C1 segment of cervical spinal cord (tissue), 14 donors: ENCODE results near the gene TASP1.

Experiments
- DNase-seq, 14 donors: peaks; one replicate each; lab custom pipeline; 2025; lab: John Stamatoyannopoulos, UW

Gene TASP1

DNA sequence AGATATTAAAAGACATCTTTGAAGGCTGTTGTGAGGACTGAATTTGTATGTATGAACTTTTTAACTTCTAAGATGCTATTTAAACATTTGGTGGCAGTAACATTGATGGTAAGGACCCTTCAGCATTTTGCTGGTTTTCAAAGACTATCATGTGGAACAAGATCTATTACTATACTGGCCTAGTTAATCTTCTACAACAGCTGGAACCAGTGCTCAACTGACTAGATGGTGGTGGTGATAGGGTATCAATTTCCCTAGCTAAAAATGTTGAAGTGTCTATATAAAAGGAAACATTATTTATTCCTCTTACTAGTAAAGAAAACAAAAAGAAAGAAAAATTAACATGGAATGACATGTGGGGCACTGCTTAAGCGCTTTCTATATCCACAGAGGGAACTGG, 195.7 kb downstream of the TASP1 start:
- DNase-seq: no peak

DNA sequence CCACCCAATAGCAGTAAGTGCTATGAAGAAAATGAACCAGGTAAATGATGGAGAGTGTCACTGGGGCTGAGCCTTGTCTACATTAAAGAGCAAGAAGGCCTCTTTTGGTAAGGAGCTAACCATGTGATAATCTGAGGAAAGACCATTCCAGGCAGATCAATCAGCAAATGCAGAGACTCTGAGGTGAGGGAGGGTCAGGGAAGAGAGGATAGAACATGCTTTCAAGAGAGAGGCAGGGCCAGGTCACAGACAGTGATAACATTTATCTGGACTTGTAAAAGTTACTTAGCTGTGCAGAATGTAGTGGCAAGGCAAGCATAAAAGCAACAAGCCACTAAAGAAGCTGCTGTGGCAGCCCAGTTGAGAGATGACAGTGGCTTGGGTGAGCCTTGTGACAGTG, 197.3 kb downstream of the TASP1 start:
- no peak for DNase-seq

DNA sequence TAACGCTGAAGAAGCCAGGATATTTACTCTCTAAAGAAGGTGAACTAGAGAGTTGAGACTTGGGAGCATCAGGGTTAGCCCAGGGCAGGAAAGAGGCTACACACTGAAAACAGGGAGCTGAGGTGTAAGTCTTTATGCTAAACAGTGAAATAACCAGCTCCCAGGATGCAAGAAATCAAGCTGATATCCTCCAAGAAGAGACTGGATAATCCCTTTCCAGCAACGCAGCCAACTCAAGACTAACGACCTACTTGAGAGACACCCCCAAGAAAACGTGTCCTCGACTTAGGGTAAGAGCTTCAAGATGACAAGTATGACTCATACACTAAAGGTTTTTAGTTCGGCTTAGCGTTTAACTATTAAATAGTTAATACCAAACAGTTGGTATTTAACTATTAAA, 202.2 kb downstream of the TASP1 start:
- DNase-seq: no peak

DNA sequence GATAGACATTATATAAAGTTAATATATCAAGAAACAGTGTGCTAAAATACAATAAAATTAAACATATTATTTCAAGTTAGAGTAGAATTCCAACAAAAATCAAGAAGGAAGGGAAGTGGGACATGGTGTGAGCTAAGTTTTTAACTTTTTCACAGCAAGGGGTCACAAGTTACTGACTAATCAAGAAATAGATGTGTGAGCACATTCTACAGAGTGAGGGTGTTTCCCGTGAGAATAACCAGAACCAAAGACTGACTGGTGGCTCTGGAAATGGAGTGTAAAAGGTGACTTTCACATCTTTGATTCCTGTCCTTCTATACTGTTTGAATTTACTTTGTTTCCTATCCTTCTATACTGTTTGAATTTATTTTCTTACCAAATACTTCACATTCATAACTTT, 206.6 kb downstream of the TASP1 start:
- no peak for DNase-seq

- DNase-seq: no peak
Observed at GRCh38 chr20:13430346-13431002, 208.3 kb downstream of the TASP1 start.

DNA sequence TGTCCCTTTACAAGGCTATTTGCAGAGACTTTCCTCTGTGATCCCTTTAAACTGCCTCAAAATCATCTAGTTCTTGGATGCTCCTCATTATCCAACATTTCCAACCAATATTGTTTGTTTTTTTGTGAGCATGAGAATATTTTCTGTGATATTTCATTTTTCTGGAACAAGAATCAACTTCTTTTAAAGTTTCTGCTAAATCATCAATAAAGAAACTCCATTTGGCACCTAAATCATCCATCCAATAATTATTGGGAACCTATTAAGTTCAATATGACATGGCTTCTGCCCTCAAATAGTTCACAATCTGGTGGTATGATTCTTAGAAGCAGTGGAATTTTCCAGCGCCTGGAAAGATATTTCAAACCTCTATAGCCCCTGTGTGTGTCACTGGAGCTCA, 210.0 kb downstream of the TASP1 start:
- no peak for DNase-seq

DNA sequence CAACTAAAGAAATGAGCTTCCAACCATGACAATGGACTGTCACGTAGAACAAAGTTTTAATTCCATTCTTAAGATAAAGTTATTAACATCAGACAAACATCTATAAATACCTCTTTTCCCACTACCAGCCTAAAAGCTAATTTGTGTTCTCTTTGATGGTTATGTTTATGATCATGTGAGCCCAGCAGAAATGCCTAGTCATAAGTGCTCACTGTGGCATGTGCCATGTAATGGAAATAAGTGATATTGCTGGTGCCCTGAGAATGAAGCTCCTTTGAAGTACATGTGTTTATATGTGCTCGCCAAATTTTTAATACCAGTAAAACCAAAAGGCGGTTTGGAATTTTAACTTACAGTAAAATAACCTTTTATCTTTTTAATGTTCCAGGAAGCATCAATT, 211.9 kb downstream of the TASP1 start:
- no peak for DNase-seq

DNA sequence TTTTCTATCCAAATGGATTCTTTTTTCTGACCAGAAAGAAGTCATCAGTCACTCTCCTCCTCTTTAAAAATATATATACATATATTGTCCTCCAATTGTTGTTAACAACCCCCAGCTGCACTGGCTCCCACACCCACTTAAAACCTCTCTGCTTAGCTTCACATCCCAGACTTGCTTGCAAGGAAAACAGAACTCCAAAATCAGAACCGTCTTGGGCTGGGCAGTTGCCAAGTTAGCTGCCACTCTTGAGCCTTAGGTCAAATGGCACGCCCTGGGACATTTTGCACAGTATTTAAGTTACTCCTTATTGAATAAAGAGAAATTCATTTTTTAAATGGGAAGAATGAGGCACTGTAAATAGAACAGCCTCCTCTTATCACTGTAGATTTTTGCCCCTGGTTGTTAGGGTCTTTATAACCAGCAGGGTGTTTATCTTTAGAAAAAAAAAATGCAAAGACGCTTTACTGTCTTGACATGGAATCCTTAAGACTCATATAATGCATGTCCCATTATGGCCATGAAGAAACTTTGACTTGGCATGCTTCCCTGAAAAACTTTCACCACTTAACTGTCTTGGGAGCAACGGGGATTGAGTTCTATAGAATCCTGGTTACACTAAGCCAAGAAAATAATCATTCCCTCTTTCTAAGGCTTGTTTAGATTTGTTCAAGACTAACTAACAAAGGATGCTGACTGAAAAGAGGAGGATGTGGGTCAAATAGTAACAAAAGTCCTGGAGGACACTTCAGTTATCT, 213.2 kb downstream of the TASP1 start:
- DNase-seq: no peak

GRCh38 chr20:13424174-13424833, 214.4 kb downstream of the TASP1 start:
- no peak for DNase-seq

GRCh38 chr20:13423472-13424173, 215.1 kb downstream of the TASP1 start:
- DNase-seq: no peak

DNA sequence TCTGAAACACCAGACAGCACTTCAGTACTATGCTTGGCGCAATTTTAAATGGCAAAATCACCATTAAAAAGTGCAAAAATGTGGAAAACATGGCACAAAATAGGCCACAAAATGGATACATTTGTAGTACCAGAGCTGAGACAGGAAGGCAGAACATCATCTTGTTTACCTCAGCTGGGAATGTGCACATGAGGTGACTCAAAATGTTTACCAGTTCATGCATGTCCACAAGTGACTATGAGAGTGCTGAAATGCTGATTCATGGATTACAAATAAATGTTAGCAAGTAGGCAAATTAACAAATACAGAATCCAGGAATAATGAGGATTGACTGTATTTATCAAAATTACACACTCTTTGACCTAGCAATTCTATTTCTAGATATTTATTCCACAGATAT, 216.1 kb downstream of the TASP1 start:
- DNase-seq: no peak

DNA sequence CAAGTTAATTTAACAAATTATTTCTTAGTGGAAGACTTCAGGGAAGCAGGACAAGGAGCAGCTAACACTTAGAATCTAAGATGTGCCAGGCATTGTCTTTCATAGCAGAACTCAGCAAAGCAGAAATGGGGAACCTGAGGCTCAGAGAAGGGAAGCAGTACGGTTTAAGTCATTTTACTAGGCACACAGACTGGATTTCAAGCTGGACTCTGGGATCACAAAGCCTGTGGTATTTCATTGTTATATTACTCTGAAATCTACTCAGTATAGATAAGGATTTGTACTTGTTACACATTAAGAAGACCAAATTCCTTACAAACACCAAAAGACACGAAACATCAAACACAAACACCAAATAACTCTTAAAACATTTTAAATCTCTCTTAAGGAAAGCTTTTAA, 218.1 kb downstream of the TASP1 start:
- no peak for DNase-seq

GRCh38 chr20:13419477-13419876, 219.3 kb downstream of the TASP1 start:
- no peak for DNase-seq

GRCh38 chr20:13418263-13419229, 220.2 kb downstream of the TASP1 start:
- no peak for DNase-seq

GRCh38 chr20:13416531-13416930, 222.2 kb downstream of the TASP1 start:
- no peak for DNase-seq

DNA sequence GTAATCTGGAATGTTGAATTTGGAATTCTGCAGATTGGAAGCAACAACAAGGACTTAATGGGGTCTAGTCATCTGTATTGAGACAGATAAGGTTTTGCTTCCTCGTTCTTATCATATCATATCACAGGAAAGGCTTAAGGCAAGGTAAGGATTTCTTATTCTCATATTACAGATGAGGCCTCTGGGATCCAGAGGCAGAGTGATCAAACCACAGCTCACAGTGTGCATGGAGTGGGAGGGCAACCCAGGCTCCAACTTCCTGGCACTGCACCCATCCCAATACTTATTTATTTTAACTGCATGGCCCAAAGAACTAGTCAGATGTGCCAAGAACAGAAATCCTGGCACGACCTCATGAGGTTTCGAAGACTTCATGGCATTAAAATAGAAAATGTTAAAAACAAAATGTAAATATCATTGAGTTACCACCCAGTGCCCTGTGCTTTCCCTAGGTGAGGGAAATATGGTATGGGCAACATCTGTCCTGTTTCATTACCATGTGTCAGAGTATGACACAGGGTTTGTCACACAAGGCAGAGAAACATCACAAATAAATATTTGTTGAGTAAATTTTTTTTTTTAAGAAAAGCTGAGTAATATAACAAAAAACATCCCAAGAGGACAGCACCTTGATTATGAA, 225.8 kb downstream of the TASP1 start:
- no peak for DNase-seq

DNA sequence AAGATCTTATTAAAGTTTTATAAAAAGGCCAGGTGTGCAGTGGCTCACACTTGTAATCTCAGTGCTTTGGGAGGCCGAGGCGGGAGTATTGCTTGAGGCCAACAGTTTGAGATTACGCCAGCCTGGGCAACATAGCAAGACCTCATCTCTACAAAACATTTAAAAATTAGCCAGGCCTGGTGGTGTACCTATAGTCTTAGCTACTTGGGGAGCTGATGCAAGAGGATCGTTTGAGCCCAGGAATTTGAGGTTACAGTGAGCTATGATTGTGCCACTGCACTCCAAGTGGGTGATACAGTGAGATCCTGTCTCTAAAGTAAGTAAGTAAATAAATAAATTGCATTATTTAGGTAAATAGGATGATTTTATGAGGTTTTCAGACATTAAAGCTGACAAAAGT, 234.4 kb downstream of the TASP1 start:
- no peak for DNase-seq

DNA sequence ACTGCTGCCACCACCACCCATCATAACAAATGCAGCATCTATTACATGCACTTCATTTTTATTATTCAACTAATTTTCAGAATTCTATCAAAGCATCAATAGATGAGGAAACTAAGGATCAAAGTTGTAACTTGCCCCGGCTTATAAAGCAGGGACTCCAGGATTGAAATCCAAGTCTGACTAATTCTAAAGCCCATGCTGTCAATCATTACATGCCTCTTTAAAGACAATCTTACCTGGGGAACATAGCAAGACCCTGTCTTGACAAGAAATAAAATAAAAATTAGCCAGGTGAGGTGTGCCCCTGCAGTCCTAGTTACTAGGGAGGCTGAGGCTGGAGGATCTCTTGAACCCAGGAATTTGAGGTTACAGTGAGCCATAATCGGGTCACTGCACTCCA, 235.3 kb downstream of the TASP1 start:
- no peak for DNase-seq

- DNase-seq: no peak
Observed at GRCh38 chr20:13402986-13403385, 235.7 kb downstream of the TASP1 start.

- no peak for DNase-seq
Observed at GRCh38 chr20:13402171-13402760, 236.5 kb downstream of the TASP1 start.
